Daoy (cell line): ENCODE measurements around the gene LRRC56. TPM values are rescaled to one million over a fixed set of nuclear protein-coding genes. Genes with fewer than 3 reads are reported as not detected.

Source experiments
- DNase-seq: peaks from one replicate; pipeline ENCODE4 v3.0.0-alpha.2; 2015; ENCODE audit warnings: low read depth
- total RNA-seq: library from RNA; depleted of rRNA; stranded (reverse); fragments of >200 nt; shearing (Covaris generic); gene quantifications from 2 replicates; pipeline ENCODE4 v1.2.3, GENCODE V29; 2014

LRRC56 gene
- total RNA-seq, 1 experiment from 2014 or later, result 0.11 TPM

DNA sequence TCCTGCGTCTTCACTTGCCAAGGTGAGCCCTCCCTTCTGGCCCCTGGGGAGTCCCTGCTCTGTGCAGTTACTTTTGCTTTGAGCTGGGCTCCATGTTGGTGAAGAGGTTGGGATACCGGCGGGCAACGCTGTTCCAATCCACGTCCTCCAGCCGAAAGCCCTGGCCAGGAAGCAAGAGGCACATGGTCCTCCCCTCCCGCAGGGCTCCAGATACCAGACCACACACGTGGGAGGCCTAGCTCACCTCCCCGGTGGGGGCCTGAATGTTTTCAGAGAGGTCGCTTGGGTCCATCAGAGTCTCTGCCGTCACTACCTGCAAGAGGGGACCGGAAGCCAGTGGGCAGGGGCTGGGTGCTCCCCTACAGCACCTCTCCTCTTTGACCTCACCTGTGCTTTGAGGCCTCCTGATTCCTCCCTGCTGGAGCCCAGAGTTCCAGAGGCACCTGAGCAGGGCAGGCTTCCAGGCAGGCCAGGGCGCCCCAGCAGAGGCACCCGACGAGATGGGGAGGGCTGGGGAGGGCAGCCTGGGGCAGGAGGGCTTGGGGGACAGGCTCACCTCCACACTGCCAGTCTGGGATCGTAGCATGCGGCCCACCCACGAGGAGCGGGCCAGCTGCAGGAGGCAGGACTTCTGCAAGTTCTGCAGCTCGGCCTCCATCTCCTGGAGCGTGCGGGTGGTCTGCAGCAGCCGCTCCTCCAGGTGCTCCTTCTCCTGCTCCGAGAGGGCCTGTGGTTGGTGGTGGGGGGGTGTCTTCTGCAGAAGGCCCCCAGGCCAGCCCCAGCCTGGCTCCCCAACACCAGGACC, 20.2 kb downstream of the LRRC56 start:
- no peak for DNase-seq

DNA sequence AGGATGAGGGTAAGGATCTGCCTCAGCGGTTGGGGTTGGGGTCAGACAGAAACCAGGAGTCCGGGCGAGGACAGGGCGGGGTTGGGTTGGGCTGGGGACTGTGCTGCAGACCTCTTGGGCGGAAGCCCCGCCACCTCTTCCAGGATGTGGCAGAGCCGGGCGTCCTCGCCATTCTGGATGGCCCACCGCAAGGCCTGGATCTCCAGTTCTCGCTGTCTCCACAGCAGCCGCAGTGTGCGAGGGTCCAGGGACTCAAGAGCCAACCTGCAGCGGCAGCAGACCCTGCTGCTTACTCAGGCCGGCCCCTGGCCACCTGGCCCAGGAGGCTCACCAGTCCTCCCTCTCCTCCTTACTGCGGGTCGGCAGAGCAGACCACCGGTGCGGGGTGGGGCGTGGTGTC, 21.2 kb downstream of the LRRC56 start:
- no peak for DNase-seq

DNA sequence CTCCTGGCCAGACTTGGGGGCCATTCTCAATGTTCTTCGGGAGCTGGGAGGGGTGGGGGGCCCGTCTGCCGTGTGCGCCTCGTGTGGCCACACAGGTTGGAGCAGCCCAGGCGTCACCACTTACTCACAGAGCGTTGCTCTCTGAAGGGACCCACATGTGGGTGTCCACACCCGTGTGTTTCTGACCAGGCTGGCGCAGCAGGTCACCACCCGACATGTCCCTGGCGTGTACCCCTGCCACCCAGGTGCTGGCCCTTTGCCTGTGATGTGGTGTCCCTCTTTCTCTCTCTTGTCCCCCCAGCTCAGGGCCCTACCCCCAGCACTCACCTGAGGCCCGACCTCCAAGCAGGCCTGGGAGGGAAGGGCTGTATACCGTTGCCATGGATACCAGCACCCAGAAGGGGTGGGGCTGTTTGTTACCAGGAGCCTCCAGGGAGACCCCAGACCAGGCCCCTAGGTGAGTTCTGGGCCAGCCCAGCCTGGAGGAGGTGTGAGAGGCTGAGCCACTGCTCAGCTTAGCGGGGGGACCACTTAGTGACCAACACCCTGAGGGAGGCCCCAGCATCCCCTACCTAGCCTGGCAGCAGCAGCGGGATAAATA, 21.8 kb downstream of the LRRC56 start:
- DNase-seq, result no peak

DNA sequence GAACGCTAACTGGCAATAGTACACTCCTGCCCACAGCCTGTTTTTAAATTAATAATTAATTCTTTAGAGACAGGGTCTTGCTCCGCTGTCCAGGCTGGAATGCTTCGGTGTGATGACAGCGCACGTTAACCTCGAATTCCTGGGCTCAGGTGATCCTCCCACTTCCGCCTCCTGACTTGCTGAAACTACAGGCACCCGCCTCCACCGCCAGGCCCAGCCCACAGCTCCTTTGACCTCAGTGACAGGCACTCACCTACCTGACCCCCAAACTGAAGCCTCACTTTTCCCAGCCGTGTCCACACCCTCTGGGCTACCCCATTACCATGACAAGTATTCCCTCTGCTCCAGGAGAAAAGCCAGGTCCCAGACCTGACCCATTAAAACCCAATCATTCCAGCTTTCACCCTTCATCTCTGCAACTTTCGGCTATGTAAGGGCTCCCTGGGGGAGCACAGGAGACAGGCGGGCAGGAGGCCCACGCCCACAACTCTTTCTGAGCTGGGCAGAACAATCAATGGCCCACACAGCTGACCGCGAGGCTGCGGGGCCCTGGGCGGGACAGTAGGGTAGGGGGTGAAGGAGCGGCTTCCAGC, 22.5 kb downstream of the LRRC56 start:
- DNase-seq, result no peak

DNA sequence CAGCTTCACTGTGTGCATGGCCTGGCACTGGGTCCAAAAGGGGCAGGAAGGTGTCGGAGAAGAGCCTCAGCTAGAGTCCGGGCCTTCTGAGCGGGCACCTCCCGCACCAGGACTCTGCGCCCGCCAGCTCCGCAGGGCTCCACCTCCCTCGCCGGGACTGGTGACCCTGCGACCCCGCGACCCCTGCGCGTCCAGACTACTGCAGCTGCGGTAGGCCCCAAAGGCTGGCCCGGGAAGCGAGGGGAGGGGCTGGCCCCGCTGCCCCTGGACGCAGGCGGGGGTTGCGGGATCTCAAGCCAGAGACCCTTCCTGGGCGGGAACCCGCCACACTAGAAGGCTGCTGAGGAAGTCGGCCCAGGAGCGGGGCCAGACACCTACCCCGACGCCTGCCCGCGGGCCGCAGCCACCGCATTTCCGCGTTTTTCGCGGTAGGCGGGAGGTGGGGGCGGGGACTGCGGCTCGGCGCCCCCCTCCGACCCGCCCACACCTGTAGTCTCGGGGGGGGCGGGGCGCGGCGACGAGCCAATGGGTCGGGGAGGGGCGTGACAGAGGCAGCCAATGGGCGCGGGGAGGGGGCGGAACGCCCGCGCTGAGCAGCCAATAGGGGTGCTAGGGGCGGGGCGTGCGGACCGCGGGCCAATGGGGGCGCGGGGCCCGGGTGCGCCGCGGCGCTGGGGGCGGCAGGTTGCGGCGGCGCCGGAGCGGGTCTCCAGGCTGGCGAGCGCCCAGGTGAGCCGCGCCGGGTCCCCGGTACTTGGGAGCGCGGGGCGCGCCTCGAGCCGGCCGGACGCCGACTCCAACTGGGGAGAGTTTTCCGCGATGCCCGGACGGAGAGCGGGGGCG, 23.2 kb downstream of the LRRC56 start, which contains the start of the genes LMNTD2 and RASSF7:
LMNTD2 (minus strand) TSS at position 434 of the 843 bp plus-strand sequence; CDS start at position 412, 22 bp downstream.
RASSF7 (plus strand) TSS at position 666 of the 843 bp plus-strand sequence. CDS start 799 bp downstream, outside the sequence.
- peak; percentile 90 for DNase-seq

DNA sequence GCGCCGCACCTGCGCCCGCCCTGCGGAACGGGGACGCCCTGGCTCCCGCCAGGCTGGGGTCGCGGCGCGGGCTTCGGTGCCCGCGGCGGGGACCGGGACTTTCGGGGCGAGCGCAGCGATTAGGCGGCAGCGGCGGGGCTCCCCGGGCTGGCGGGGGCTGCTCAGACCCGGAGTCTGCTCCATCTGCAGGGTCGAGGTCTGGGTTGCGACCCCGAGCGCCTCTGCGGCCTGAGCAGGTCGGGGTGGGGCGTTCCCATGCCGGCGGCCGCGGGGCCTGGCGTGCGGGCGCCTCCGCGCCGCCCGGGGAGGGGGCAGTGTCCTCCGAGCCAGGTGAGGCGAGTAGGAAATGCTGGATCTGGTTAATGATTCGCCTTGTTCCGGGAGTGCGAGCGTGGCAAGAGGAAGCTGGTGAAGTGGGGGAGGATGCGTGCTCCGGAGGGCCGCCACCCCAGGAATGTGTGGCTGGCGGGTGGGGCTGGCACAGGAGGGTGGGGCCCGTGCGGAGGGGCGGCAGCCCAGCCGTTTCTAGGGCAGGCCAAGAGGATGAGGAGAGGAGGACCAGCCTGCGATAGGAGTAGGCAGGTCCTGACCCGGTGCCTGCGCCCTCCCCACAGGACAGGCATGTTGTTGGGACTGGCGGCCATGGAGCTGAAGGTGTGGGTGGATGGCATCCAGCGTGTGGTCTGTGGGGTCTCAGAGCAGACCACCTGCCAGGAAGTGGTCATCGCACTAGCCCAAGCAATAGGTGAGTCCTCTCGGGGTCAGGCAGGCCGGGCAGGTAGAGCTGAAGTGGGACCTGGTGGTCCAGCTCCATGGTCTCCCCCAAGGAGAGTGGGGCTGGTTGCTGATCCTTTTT, 24.0 kb downstream of the LRRC56 start:
- DNase-seq, result peak; percentile 63

DNA sequence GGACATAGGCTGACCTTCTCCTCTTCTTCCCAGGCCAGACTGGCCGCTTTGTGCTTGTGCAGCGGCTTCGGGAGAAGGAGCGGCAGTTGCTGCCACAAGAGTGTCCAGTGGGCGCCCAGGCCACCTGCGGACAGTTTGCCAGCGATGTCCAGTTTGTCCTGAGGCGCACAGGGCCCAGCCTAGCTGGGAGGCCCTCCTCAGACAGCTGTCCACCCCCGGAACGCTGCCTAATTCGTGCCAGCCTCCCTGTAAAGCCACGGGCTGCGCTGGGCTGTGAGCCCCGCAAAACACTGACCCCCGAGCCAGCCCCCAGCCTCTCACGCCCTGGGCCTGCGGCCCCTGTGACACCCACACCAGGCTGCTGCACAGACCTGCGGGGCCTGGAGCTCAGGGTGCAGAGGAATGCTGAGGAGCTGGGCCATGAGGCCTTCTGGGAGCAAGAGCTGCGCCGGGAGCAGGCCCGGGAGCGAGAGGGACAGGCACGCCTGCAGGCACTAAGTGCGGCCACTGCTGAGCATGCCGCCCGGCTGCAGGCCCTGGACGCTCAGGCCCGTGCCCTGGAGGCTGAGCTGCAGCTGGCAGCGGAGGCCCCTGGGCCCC, 24.8 kb downstream of the LRRC56 start:
- no peak for DNase-seq

DNA sequence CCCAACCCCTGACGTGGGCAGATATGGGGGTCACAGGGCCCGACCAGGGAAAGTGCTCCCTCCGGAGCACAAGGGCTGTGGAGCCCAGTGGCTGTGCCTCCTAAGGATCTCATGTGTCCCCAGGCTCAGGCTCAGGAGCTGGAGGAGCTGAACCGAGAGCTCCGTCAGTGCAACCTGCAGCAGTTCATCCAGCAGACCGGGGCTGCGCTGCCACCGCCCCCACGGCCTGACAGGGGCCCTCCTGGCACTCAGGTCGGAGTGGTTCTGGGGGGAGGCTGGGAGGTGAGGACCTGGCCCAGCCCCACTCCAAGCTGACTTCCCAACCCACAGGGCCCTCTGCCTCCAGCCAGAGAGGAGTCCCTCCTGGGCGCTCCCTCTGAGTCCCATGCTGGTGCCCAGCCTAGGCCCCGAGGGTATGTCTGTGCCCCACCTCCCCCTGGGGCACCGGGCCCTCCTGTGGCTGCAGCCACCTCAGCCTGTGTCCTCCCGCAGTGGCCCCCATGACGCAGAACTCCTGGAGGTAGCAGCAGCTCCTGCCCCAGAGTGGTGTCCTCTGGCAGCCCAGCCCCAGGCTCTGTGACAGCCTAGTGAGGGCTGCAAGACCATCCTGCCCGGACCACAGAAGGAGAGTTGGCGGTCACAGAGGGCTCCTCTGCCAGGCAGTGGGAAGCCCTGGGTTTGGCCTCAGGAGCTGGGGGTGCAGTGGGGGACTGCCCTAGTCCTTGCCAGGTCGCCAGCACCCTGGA, 25.9 kb downstream of the LRRC56 start:
- DNase-seq, result no peak

DNA sequence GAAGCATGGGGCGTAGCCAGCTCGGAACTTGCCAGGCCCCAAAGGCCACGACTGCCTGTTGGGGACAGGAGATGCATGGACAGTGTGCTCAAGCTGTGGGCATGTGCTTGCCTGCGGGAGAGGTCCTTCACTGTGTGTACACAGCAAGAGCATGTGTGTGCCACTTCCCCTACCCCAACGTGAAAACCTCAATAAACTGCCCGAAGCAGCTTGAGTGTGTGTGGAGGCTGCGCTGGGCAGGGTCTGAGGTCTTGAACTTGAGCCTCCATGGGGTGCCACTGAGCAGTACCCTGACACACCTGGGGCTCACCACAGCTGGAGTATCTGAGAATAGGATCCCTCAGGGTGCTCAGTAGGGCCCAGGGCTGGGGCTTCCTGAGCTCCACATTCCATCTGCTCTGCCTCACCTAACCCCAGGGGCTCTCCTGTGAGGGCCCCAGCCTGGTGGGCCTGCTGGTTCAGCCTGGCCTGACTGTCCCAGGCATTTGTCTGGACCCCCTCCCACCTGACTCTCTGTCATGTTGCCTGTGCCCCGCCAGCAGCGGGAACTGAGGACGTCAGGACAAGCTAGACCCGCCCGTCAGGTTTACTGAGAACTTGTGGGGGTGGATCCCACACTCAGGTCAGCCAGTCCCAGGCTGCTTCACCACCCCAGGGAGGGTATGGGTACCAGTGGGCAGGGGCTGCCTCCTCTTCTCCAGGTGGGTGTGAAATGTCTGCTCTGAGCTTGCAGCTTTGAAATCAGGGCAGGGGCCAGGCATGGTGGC, 26.7 kb downstream of the LRRC56 start:
- no peak for DNase-seq

DNA sequence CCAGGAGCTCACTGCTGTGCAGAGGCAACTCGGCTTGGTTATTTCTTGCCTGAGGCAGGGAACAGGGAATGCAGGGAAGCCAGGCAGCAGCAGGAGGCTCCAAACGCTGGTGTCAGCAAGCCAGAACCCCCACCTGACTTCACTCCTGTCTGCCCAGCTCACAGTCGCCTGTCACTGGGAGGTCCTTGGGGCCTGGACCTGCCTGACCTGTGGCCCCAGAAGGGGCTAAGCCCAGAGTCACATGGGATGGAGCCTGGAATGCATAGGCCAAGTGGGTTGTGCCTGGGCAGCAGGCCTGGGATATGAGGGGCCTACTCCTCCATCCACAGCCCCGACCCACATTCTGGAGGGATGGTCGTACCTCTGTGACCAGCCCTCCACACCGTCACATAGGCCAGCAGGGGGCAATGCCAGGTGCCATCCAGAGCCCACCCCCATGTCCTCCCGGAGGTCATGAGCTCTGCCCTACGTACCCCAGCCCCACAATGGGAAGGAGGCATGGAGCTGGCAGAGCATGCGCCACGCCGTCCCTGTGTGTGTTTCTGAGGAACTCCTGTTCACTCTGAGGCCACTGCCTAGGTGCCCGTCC, 28.7 kb downstream of the LRRC56 start:
- no peak for DNase-seq

DNA sequence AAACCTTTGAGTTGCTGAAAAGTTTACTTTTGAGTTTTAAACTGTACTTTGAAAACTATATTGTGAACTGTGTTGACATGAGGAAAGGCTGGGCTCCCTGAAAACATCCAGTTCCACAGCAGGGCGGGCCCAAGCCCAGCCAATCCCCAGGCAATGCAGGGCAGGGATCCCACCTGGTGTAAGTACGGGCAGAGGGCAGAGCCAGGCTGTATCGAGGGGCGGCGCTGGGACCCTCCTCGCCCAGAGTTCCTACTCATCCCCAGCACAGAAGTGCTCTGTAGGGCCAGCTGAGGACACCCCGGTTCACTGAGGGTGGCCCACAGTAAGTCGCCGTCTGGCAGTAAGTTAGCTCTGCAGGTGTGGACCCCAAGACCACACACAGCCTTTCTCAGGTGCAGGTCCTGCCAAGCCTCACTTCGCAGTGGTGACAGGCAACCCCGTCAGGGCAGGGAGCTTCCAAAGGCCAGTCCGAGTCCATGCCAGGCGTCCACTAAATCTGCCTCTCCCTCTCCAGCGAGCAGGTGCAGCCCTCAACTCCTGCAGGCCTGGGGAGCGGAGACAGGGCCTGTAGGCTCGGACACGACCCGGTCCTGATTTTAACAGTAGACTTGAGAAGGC, 29.8 kb downstream of the LRRC56 start:
- DNase-seq, result no peak

DNA sequence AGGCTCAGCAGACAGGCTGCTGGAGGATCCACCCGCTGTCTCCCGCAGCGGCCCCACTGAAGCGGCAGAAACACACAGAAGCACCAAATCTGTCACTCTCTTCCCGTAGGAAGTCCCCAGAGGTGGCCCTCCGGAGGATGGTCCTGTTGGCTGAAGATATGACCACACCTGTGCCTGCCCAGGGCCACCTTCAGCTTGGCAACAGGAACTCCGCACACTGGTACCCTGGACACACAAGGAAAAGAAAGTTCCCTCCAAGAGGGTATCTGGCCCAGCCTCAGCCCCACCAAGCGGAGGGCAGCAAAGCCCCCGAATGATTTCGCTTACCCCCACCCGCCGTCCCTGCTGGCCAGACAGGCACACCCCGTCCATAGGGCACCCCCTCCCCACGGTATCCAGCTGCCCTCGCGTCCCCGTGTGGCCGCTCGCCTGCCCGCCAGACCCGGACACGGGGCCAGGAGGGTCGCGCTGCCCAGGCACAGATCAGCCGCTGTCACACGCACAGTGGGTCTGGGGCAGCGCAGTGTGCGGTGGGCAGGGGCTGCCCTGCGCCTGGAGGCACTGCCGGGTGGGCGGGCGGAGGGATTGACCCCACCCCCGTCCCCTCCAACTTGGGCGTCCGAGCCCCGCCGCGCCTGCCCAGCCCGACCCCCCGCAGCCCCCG, 30.4 kb downstream of the LRRC56 start:
- no peak for DNase-seq

DNA sequence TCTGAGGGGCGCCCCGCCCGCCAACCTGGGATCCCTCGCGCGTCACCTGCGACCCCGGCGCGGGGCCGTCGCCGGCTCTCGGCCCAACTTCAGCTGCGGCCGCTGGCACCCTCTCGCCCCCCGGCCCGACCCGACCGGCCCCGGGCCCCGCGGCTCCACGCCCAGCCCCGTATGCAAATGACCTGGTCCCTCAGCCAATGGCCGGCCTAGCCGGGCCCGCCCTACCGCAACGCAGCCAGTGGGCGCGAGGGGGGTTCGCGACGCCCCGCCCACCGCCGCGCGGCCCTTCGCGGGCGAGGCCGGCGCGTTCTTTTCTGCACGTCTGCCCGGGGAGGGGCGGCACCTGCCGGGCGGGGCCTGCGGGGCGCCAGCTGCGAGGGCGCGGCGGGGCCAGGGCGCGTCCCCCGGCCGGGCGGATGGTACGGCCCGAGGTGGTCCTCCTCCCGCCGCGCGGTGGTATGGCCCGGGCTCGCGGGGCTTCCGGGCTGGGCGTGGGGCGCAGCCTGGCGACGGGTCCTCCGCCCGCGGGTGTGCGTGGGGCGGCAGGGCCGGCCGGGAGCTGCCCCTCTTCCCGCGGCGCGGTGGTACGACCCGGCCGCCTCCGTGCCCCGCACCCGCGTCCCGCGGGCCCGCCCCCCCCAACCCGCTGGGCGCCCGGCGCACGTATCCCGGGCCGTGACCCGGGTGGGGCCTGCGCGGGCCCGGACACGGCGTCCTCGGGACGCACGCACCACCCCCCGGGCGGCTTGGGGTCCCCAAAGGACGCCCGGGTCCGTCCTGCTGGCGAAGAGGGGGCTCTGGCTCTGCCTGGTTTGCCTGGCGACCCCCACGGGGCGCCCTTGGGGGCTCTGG, 31.2 kb downstream of the LRRC56 start:
- peak; percentile 96 for DNase-seq

DNA sequence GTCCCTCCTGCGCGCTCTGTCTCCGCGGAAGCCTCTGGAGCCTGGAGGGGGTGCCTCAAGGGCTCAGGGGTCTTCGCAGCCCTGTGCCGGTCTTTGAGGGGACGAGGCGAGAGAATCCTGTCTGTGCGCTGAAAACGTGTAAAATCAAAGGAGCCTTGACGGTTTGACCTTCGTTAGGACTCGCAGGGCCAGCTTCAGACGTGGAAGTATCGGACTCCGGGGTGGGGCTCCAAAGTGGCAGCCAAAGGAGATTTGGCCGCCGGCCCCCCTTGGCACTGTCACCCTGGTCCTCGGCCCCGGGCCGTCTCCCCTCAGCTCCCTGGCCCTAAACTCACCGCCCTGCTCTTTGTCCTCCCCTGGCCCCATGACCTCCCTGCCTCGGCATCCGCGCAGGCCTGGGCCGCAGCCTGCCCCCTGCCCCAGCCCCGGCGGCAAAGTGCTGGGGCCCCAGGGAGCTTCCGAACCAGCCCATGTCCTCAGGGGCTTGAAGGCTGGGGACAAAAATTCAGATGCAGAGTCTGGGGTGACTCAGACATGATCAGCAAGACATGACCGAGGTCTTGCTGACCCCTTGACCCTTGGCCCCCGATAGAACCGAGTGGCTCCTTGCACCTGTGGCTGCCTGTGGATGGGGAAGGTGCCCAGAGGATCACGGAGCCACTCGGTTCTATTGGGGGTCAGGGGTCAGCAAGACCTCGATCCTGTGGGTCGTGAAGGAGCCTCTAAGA, 32.0 kb downstream of the LRRC56 start:
- no peak for DNase-seq

DNA sequence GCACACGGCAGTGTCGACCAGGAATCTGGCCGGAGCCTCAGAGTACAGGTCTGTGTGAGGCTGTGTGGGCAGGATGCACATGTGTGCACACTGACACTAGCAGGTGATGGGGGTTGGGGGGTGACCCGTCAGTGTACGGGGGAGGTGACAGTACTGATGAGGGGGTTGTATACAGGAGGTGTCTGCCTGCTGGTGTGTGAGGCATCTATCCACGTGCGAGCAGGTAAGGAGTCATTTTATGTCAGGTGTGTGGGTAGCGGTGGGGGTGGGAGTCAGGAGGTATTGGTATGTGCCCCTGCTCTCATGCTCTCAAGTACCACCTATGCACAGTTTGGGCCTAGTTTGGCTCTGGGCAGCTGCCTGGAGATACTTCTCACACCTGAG, 34.5 kb downstream of the LRRC56 start:
- no peak for DNase-seq

DNA sequence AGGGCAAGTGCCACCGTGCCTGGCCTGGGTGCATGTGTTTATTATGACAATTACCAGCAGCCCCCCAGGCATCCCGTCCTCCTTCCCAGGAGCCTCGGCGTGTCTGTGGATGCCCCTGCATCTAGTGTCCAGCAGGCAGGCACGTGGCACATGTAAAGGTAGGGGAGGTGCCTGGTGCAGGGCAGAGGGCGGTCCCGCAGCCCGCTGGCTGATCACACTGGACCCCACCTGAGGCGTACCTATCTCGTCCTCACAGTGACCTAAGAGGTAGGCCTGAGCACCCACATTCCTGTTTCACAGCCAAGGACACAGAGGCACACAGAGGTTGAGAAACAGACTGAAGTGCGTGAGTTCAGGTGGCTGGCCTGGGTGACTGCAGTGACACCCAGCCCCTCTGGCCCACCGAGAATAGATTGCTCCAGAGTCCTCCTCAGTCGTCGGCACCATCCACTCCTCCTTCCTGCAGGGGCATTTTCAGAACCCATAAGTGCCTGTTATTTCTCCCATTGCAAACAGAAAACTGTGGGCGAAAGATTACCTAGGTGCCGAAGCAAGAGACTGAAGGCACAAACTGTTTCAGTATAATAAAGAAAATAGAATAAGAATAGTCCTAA, 35.9 kb downstream of the LRRC56 start:
- no peak for DNase-seq
